ENCODE results near the gene ANTKMT.
"Not testable (repeated sequence)": the region's sequence is repeated elsewhere in the genome, so short reads cannot be mapped to it uniquely, and the experiment has no call there.

The ANTKMT gene

GRCh38 chr16:689175-689897 is 31.6 kb upstream of the ANTKMT start:
- Histone ChIP-seq H3K36me3 (ENCODE audit: control insufficient read depth in 5 of 5, insufficient read depth in 5 of 5, low read length in 5 of 5) (peaks cover 0 to 16% (median 15%) of the 10 kb centered on the region in 5 donors), H3K9me3 (ENCODE audit: control insufficient read depth in 5 of 5, low read length in 5 of 5) (no peaks in the 10 kb centered on the region), H3K4me1 (ENCODE audit: control insufficient read depth in 5 of 5, insufficient read depth in 5 of 5, low read length in 5 of 5) (peaks cover 6 to 43% (median 31%) of the 10 kb centered on the region in 5 donors), H3K4me3 (ENCODE audit: low read depth in 1 of 5, low read length in 5 of 5) (peak overlapping the region; percentile 78 to 95 (median 90)), H3K9ac (ENCODE audit: low read length in 5 of 5) (peak overlapping the region; percentile 84 to 98 (median 97)), H3K27me3 (ENCODE audit: control insufficient read depth in 5 of 5, insufficient read depth in 4 of 5, low read length in 5 of 5) (peaks cover 14 to 20% (median 18%) of the 10 kb centered on the region in 5 donors), H3K27ac (ENCODE audit: low read depth, low read length) (peak overlapping the region; percentile 70)

GRCh38 chr16:691242-691641 is 29.7 kb upstream of the ANTKMT start:
- peaks cover 25 to 37% (median 30%) of the 10 kb centered on the region in 5 donors for H3K27me3 ChIP-seq (ENCODE audit: control insufficient read depth in 5 of 5, insufficient read depth in 4 of 5, low read length in 5 of 5)
- H3K4me1 ChIP-seq (ENCODE audit: control insufficient read depth in 5 of 5, insufficient read depth in 5 of 5, low read length in 5 of 5): peaks cover 6 to 37% (median 29%) of the 10 kb centered on the region in 5 donors
- not testable (repeated sequence) for H3K9me3 ChIP-seq (ENCODE audit: control insufficient read depth in 5 of 5, low read length in 5 of 5); H3K9ac ChIP-seq (ENCODE audit: low read length in 5 of 5); H3K4me3 ChIP-seq (ENCODE audit: low read depth in 1 of 5, low read length in 5 of 5); H3K27ac ChIP-seq (ENCODE audit: low read depth, low read length)
- peaks cover 0 to 16% (median 15%) of the 10 kb centered on the region in 5 donors for H3K36me3 ChIP-seq (ENCODE audit: control insufficient read depth in 5 of 5, insufficient read depth in 5 of 5, low read length in 5 of 5)

GRCh38 chr16:692356-693108 is 28.4 kb upstream of the ANTKMT start:
- Histone ChIP-seq H3K27me3 (ENCODE audit: control insufficient read depth in 5 of 5, insufficient read depth in 4 of 5, low read length in 5 of 5) (peaks cover 28 to 45% (median 34%) of the 10 kb centered on the region in 5 donors), H3K36me3 (ENCODE audit: control insufficient read depth in 5 of 5, insufficient read depth in 5 of 5, low read length in 5 of 5) (peaks cover 0 to 4% (median 3%) of the 10 kb centered on the region in 5 donors), H3K27ac (ENCODE audit: low read depth, low read length) (no peak overlapping the region), H3K4me1 (ENCODE audit: control insufficient read depth in 5 of 5, insufficient read depth in 5 of 5, low read length in 5 of 5) (peaks cover 6 to 37% (median 29%) of the 10 kb centered on the region in 5 donors), H3K9ac (ENCODE audit: low read length in 5 of 5) (no peak overlapping the region), H3K4me3 (ENCODE audit: low read depth in 1 of 5, low read length in 5 of 5) (no peak overlapping the region), H3K9me3 (ENCODE audit: control insufficient read depth in 5 of 5, low read length in 5 of 5) (peaks cover 0 to 4% (median 0%) of the 10 kb centered on the region in 5 donors)

GRCh38 chr16:693364-693763 is 27.6 kb upstream of the ANTKMT start:
- H3K4me1 ChIP-seq (ENCODE audit: control insufficient read depth in 5 of 5, insufficient read depth in 5 of 5, low read length in 5 of 5): peaks cover 6 to 36% (median 29%) of the 10 kb centered on the region in 5 donors

GRCh38 chr16:693766-694165 is 27.2 kb upstream of the ANTKMT start:
- Histone ChIP-seq H3K9ac (ENCODE audit: low read length in 5 of 5) (no peak overlapping the region), H3K27ac (ENCODE audit: low read depth, low read length) (no peak overlapping the region), H3K27me3 (ENCODE audit: control insufficient read depth in 5 of 5, insufficient read depth in 4 of 5, low read length in 5 of 5) (peaks cover 28 to 45% (median 37%) of the 10 kb centered on the region in 5 donors), H3K9me3 (ENCODE audit: control insufficient read depth in 5 of 5, low read length in 5 of 5) (peaks cover 0 to 4% (median 0%) of the 10 kb centered on the region in 5 donors), H3K36me3 (ENCODE audit: control insufficient read depth in 5 of 5, insufficient read depth in 5 of 5, low read length in 5 of 5) (no peaks in the 10 kb centered on the region), H3K4me3 (ENCODE audit: low read depth in 1 of 5, low read length in 5 of 5) (no peak overlapping the region), H3K4me1 (ENCODE audit: control insufficient read depth in 5 of 5, insufficient read depth in 5 of 5, low read length in 5 of 5) (peaks cover 4 to 32% (median 26%) of the 10 kb centered on the region in 5 donors)

More at GRCh38 chr16:693364-693763, 27.6 kb upstream of the ANTKMT start:
- H3K9me3 ChIP-seq (ENCODE audit: control insufficient read depth in 5 of 5, low read length in 5 of 5): peaks cover 0 to 4% (median 0%) of the 10 kb centered on the region in 5 donors
- no peak overlapping the region for H3K9ac ChIP-seq (ENCODE audit: low read length in 5 of 5)
- H3K27ac ChIP-seq (ENCODE audit: low read depth, low read length): no peak overlapping the region
- no peaks in the 10 kb centered on the region for H3K36me3 ChIP-seq (ENCODE audit: control insufficient read depth in 5 of 5, insufficient read depth in 5 of 5, low read length in 5 of 5)
- peaks cover 28 to 45% (median 37%) of the 10 kb centered on the region in 5 donors for H3K27me3 ChIP-seq (ENCODE audit: control insufficient read depth in 5 of 5, insufficient read depth in 4 of 5, low read length in 5 of 5)
- H3K4me3 ChIP-seq (ENCODE audit: low read depth in 1 of 5, low read length in 5 of 5): no peak overlapping the region

- H3K4me1 ChIP-seq (ENCODE audit: control insufficient read depth in 5 of 5, insufficient read depth in 5 of 5, low read length in 5 of 5): peaks cover 4 to 27% (median 21%) of the 10 kb centered on the region in 5 donors
- no peak overlapping the region for H3K9ac ChIP-seq (ENCODE audit: low read length in 5 of 5)
- H3K27me3 ChIP-seq (ENCODE audit: control insufficient read depth in 5 of 5, insufficient read depth in 4 of 5, low read length in 5 of 5): peaks cover 32 to 51% (median 39%) of the 10 kb centered on the region in 5 donors
- H3K27ac ChIP-seq (ENCODE audit: low read depth, low read length): no peak overlapping the region
- no peak overlapping the region for H3K4me3 ChIP-seq (ENCODE audit: low read depth in 1 of 5, low read length in 5 of 5)
- H3K9me3 ChIP-seq (ENCODE audit: control insufficient read depth in 5 of 5, low read length in 5 of 5): peaks cover 0 to 4% (median 0%) of the 10 kb centered on the region in 5 donors
- H3K36me3 ChIP-seq (ENCODE audit: control insufficient read depth in 5 of 5, insufficient read depth in 5 of 5, low read length in 5 of 5): no peaks in the 10 kb centered on the region
Observed at GRCh38 chr16:694187-694862, 26.6 kb upstream of the ANTKMT start.

- Histone ChIP-seq H3K27me3 (ENCODE audit: control insufficient read depth in 5 of 5, insufficient read depth in 4 of 5, low read length in 5 of 5) (peaks cover 33 to 57% (median 44%) of the 10 kb centered on the region in 5 donors), H3K4me1 (ENCODE audit: control insufficient read depth in 5 of 5, insufficient read depth in 5 of 5, low read length in 5 of 5) (peaks cover 0 to 21% (median 15%) of the 10 kb centered on the region in 5 donors), H3K4me3 (ENCODE audit: low read depth in 1 of 5, low read length in 5 of 5) (no peak overlapping the region), H3K9ac (ENCODE audit: low read length in 5 of 5) (no peak overlapping the region), H3K9me3 (ENCODE audit: control insufficient read depth in 5 of 5, low read length in 5 of 5) (peaks cover 0 to 4% (median 0%) of the 10 kb centered on the region in 5 donors), H3K36me3 (ENCODE audit: control insufficient read depth in 5 of 5, insufficient read depth in 5 of 5, low read length in 5 of 5) (no peaks in the 10 kb centered on the region), H3K27ac (ENCODE audit: low read depth, low read length) (no peak overlapping the region)
Observed at GRCh38 chr16:694863-695354, 26.0 kb upstream of the ANTKMT start.

- Histone ChIP-seq H3K9ac (ENCODE audit: low read length in 5 of 5) (peak overlapping the region in 1 of 5 donors; percentile 7), H3K9me3 (ENCODE audit: control insufficient read depth in 5 of 5, low read length in 5 of 5) (peaks cover 0 to 4% (median 0%) of the 10 kb centered on the region in 5 donors), H3K36me3 (ENCODE audit: control insufficient read depth in 5 of 5, insufficient read depth in 5 of 5, low read length in 5 of 5) (no peaks in the 10 kb centered on the region), H3K27me3 (ENCODE audit: control insufficient read depth in 5 of 5, insufficient read depth in 4 of 5, low read length in 5 of 5) (peaks cover 39 to 61% (median 48%) of the 10 kb centered on the region in 5 donors), H3K4me1 (ENCODE audit: control insufficient read depth in 5 of 5, insufficient read depth in 5 of 5, low read length in 5 of 5) (peaks cover 0 to 15% (median 11%) of the 10 kb centered on the region in 5 donors), H3K4me3 (ENCODE audit: low read depth in 1 of 5, low read length in 5 of 5) (peak overlapping the region in 4 of 5 donors; percentile 3 to 55 (median 28)), H3K27ac (ENCODE audit: low read depth, low read length) (no peak overlapping the region)
Observed at GRCh38 chr16:695355-696089, 25.4 kb upstream of the ANTKMT start.
